ENCODE measurements around the gene DOCK10.

The DOCK10 gene

GRCh38 chr2:225030203-225030602, 12.1 kb downstream of the DOCK10 start:
- no peak overlapping the region for H3K14ac ChIP-seq (ENCODE audit: low read length)
- no CpG with 5 or more reads among the region's 8 CpGs for WGBS, 2 donors (ENCODE audit: extremely low coverage in 2 of 2, insufficient read length in 2 of 2, insufficient replicate concordance in 1 of 2)
- H2BK5ac ChIP-seq (ENCODE audit: low read length) = no peak overlapping the region
- no peaks in the 10 kb centered on the region for H3K79me1 ChIP-seq (ENCODE audit: low read depth, low read length)
- no peak overlapping the region for H4K8ac ChIP-seq (ENCODE audit: low read depth, low read length)
- H3K4me1 ChIP-seq (ENCODE audit: control insufficient read depth in 2 of 2, insufficient read depth in 1 of 2, low read depth in 1 of 2, low read length in 2 of 2) = no peaks in the 10 kb centered on the region
- no peak overlapping the region for H2BK12ac ChIP-seq (ENCODE audit: low read length)
- no peak overlapping the region for H3K4ac ChIP-seq (ENCODE audit: low read length)
- no peak overlapping the region for H2BK15ac ChIP-seq (ENCODE audit: low read length)
- H3K36me3 ChIP-seq (replicated peaks in 1 of 2; ENCODE audit: control insufficient read depth in 2 of 2, insufficient read depth in 2 of 2, low read length in 2 of 2) = no peaks in the 10 kb centered on the region
- no peak overlapping the region for H3K18ac ChIP-seq (ENCODE audit: low read length)
- no peak overlapping the region for H3K4me3 ChIP-seq (ENCODE audit: low read length in 2 of 2)
- H2BK120ac ChIP-seq (ENCODE audit: low read depth, low read length) = no peak overlapping the region
- H3K27ac ChIP-seq (replicated peaks; ENCODE audit: low read length) = no peak overlapping the region
- DNase-seq (ENCODE audit: low spot score) = no peak
- no peaks in the 10 kb centered on the region for H3K27me3 ChIP-seq (ENCODE audit: control insufficient read depth in 3 of 3, insufficient read depth in 3 of 3, low read depth in 1 of 3, low read length in 3 of 3)
- no peak overlapping the region for H3K4me2 ChIP-seq (ENCODE audit: insufficient read depth, low read length, poor library complexity, severe bottlenecking)
- no peak overlapping the region for H4K91ac ChIP-seq (ENCODE audit: low read depth, low read length, poor library complexity)
- H3K9ac ChIP-seq (ENCODE audit: low read depth, low read length, poor library complexity) = no peak overlapping the region
- no peak overlapping the region for H2AFZ ChIP-seq (ENCODE audit: low read length)
- H2AK5ac ChIP-seq (ENCODE audit: low read depth, low read length) = no peak overlapping the region
- no peaks in the 10 kb centered on the region for H3K9me3 ChIP-seq (replicated peaks in 1 of 2; ENCODE audit: control insufficient read depth in 2 of 2, insufficient read depth in 1 of 2, low read depth in 1 of 2, low read length in 2 of 2)
- H3K23ac ChIP-seq (ENCODE audit: low read depth, low read length, poor library complexity) = no peak overlapping the region

GRCh38 chr2:225028572-225028971, 13.7 kb downstream of the DOCK10 start:
- no peak for DNase-seq (ENCODE audit: low spot score)
- H3K4ac ChIP-seq (ENCODE audit: low read length) = no peak overlapping the region
- H2BK5ac ChIP-seq (ENCODE audit: low read length) = no peak overlapping the region
- no peak overlapping the region for H3K18ac ChIP-seq (ENCODE audit: low read length)
- H3K27ac ChIP-seq (replicated peaks; ENCODE audit: low read length) = no peak overlapping the region
- H3K27me3 ChIP-seq (ENCODE audit: control insufficient read depth in 3 of 3, insufficient read depth in 3 of 3, low read depth in 1 of 3, low read length in 3 of 3) = no peaks in the 10 kb centered on the region
- no peak overlapping the region for H2BK120ac ChIP-seq (ENCODE audit: low read depth, low read length)
- no peak overlapping the region for H3K14ac ChIP-seq (ENCODE audit: low read length)
- no peaks in the 10 kb centered on the region for H3K36me3 ChIP-seq (replicated peaks in 1 of 2; ENCODE audit: control insufficient read depth in 2 of 2, insufficient read depth in 2 of 2, low read length in 2 of 2)
- H3K23ac ChIP-seq (ENCODE audit: low read depth, low read length, poor library complexity) = no peak overlapping the region
- no CpG with 5 or more reads among the region's 3 CpGs for WGBS, 2 donors (ENCODE audit: extremely low coverage in 2 of 2, insufficient read length in 2 of 2, insufficient replicate concordance in 1 of 2)
- H2BK15ac ChIP-seq (ENCODE audit: low read length) = no peak overlapping the region
- H2AK5ac ChIP-seq (ENCODE audit: low read depth, low read length) = no peak overlapping the region
- H3K9ac ChIP-seq (ENCODE audit: low read depth, low read length, poor library complexity) = no peak overlapping the region
- H3K9me3 ChIP-seq (replicated peaks in 1 of 2; ENCODE audit: control insufficient read depth in 2 of 2, insufficient read depth in 1 of 2, low read depth in 1 of 2, low read length in 2 of 2) = no peaks in the 10 kb centered on the region
- no peak overlapping the region for H3K4me2 ChIP-seq (ENCODE audit: insufficient read depth, low read length, poor library complexity, severe bottlenecking)
- no peak overlapping the region for H3K4me3 ChIP-seq (ENCODE audit: low read length in 2 of 2)
- no peak overlapping the region for H2AFZ ChIP-seq (ENCODE audit: low read length)
- H4K8ac ChIP-seq (ENCODE audit: low read depth, low read length) = no peak overlapping the region
- H2BK12ac ChIP-seq (ENCODE audit: low read length) = no peak overlapping the region
- H3K79me1 ChIP-seq (ENCODE audit: low read depth, low read length) = no peaks in the 10 kb centered on the region
- no peaks in the 10 kb centered on the region for H3K4me1 ChIP-seq (ENCODE audit: control insufficient read depth in 2 of 2, insufficient read depth in 1 of 2, low read depth in 1 of 2, low read length in 2 of 2)
- H4K91ac ChIP-seq (ENCODE audit: low read depth, low read length, poor library complexity) = no peak overlapping the region

- no peak overlapping the region for H3K27ac ChIP-seq (replicated peaks; ENCODE audit: low read length)
- H2AFZ ChIP-seq (ENCODE audit: low read length) = no peak overlapping the region
- no peak overlapping the region for H3K23ac ChIP-seq (ENCODE audit: low read depth, low read length, poor library complexity)
- no peaks in the 10 kb centered on the region for H3K9me3 ChIP-seq (replicated peaks in 1 of 2; ENCODE audit: control insufficient read depth in 2 of 2, insufficient read depth in 1 of 2, low read depth in 1 of 2, low read length in 2 of 2)
- no peak overlapping the region for H4K91ac ChIP-seq (ENCODE audit: low read depth, low read length, poor library complexity)
- H3K4me3 ChIP-seq (ENCODE audit: low read length in 2 of 2) = no peak overlapping the region
- no peak overlapping the region for H2AK5ac ChIP-seq (ENCODE audit: low read depth, low read length)
- H3K4ac ChIP-seq (ENCODE audit: low read length) = no peak overlapping the region
- no peak overlapping the region for H2BK120ac ChIP-seq (ENCODE audit: low read depth, low read length)
- no peak overlapping the region for H3K18ac ChIP-seq (ENCODE audit: low read length)
- no peaks in the 10 kb centered on the region for H3K4me1 ChIP-seq (ENCODE audit: control insufficient read depth in 2 of 2, insufficient read depth in 1 of 2, low read depth in 1 of 2, low read length in 2 of 2)
- no peak overlapping the region for H4K8ac ChIP-seq (ENCODE audit: low read depth, low read length)
- DNase-seq (ENCODE audit: low spot score) = no peak
- no peaks in the 10 kb centered on the region for H3K36me3 ChIP-seq (replicated peaks in 1 of 2; ENCODE audit: control insufficient read depth in 2 of 2, insufficient read depth in 2 of 2, low read length in 2 of 2)
- no peak overlapping the region for H2BK12ac ChIP-seq (ENCODE audit: low read length)
- H2BK15ac ChIP-seq (ENCODE audit: low read length) = no peak overlapping the region
- H3K27me3 ChIP-seq (ENCODE audit: control insufficient read depth in 3 of 3, insufficient read depth in 3 of 3, low read depth in 1 of 3, low read length in 3 of 3) = no peaks in the 10 kb centered on the region
- no peak overlapping the region for H3K14ac ChIP-seq (ENCODE audit: low read length)
- no peak overlapping the region for H2BK5ac ChIP-seq (ENCODE audit: low read length)
- no peak overlapping the region for H3K9ac ChIP-seq (ENCODE audit: low read depth, low read length, poor library complexity)
- H3K4me2 ChIP-seq (ENCODE audit: insufficient read depth, low read length, poor library complexity, severe bottlenecking) = no peak overlapping the region
- H3K79me1 ChIP-seq (ENCODE audit: low read depth, low read length) = no peaks in the 10 kb centered on the region
- WGBS, 2 donors (ENCODE audit: extremely low coverage in 2 of 2, insufficient read length in 2 of 2, insufficient replicate concordance in 1 of 2) = no CpG with 5 or more reads among the region's 10 CpGs
Measured at GRCh38 chr2:225027061-225027762, 15.1 kb downstream of the DOCK10 start.

GRCh38 chr2:225025917-225026571, 16.2 kb downstream of the DOCK10 start:
- Histone ChIP-seq H3K4ac (ENCODE audit: low read length) (no peak overlapping the region), H2BK5ac (ENCODE audit: low read length) (no peak overlapping the region), H4K8ac (ENCODE audit: low read depth, low read length) (no peak overlapping the region), H3K14ac (ENCODE audit: low read length) (no peak overlapping the region), H3K9me3 (replicated peaks in 1 of 2; ENCODE audit: control insufficient read depth in 2 of 2, insufficient read depth in 1 of 2, low read depth in 1 of 2, low read length in 2 of 2) (no peaks in the 10 kb centered on the region), H3K79me1 (ENCODE audit: low read depth, low read length) (no peaks in the 10 kb centered on the region), H2BK15ac (ENCODE audit: low read length) (no peak overlapping the region), H3K36me3 (replicated peaks in 1 of 2; ENCODE audit: control insufficient read depth in 2 of 2, insufficient read depth in 2 of 2, low read length in 2 of 2) (no peaks in the 10 kb centered on the region), H4K91ac (ENCODE audit: low read depth, low read length, poor library complexity) (no peak overlapping the region), H3K9ac (ENCODE audit: low read depth, low read length, poor library complexity) (no peak overlapping the region), H3K4me2 (ENCODE audit: insufficient read depth, low read length, poor library complexity, severe bottlenecking) (no peak overlapping the region), H3K23ac (ENCODE audit: low read depth, low read length, poor library complexity) (no peak overlapping the region), H3K27ac (replicated peaks; ENCODE audit: low read length) (no peak overlapping the region), H3K18ac (ENCODE audit: low read length) (no peak overlapping the region), H3K4me3 (ENCODE audit: low read length in 2 of 2) (no peak overlapping the region), H2BK120ac (ENCODE audit: low read depth, low read length) (no peak overlapping the region), H2AFZ (ENCODE audit: low read length) (no peak overlapping the region), H3K4me1 (ENCODE audit: control insufficient read depth in 2 of 2, insufficient read depth in 1 of 2, low read depth in 1 of 2, low read length in 2 of 2) (no peaks in the 10 kb centered on the region), H2BK12ac (ENCODE audit: low read length) (no peak overlapping the region), H2AK5ac (ENCODE audit: low read depth, low read length) (no peak overlapping the region), H3K27me3 (ENCODE audit: control insufficient read depth in 3 of 3, insufficient read depth in 3 of 3, low read depth in 1 of 3, low read length in 3 of 3) (no peaks in the 10 kb centered on the region)
- no CpG with 5 or more reads among the region's 2 CpGs for WGBS, 2 donors (ENCODE audit: extremely low coverage in 2 of 2, insufficient read length in 2 of 2, insufficient replicate concordance in 1 of 2)
- DNase-seq (ENCODE audit: low spot score) = no peak

All from neuronal stem cell (in vitro differentiated cells).